ENCODE measurements around the gene SLC66A2.

Gene SLC66A2

DNA sequence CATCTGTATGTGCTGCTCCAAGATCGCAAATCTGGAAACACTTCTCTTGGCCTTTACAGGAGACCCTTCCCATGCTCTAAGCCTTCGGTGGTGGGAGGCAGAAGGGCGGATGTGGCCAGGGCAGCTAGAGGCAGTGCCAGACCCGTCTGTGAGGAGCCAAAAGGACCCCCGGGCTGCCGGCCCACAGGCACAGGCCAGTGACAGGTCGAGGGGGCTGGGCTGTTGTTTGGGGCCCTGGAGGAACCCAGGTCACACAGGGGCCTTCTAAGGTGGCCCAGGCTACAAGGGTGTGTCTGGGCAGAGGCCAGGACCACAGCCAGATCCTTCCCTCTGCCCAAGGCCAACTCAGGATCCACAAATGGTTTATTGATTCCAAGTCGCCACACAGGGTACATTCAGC is 49.4 kb downstream of the SLC66A2 start:
- no peaks in the 10 kb centered on the region for H3K79me2 ChIP-seq (ENCODE audit: insufficient read depth, low read length)
- H3K36me3 ChIP-seq (ENCODE audit: insufficient read depth, low read length), result no peaks in the 10 kb centered on the region; the same call in 1 of the 2 replicates
- no peaks in the 10 kb centered on the region for H3K4me1 ChIP-seq (ENCODE audit: insufficient read depth, low read length, poor library complexity, severe bottlenecking)
- peaks cover 12% of the 10 kb centered on the region; the same call in 1 of the 2 replicates for H3K9me3 ChIP-seq (ENCODE audit: insufficient read depth, low read depth, low read length)
- H3K27me3 ChIP-seq (ENCODE audit: insufficient read depth, low read length, poor library complexity, severe bottlenecking), result no peaks in the 10 kb centered on the region
- no peaks in the 10 kb centered on the region for H3K9me2 ChIP-seq (replicated peaks; ENCODE audit: low read depth, low read length)
- H2AFZ ChIP-seq (ENCODE audit: low read length), result no peak overlapping the region
- H3K9ac ChIP-seq (ENCODE audit: low read depth, low read length, poor library complexity, severe bottlenecking), result no peak overlapping the region
- no peak overlapping the region for H3K4me3 ChIP-seq (ENCODE audit: low read length, poor library complexity, severe bottlenecking)
- no peaks in the 10 kb centered on the region for H3F3A ChIP-seq (ENCODE audit: low read depth)
- no peaks in the 10 kb centered on the region for H4K20me1 ChIP-seq (ENCODE audit: insufficient read depth, low read length, poor library complexity, severe bottlenecking)
- no peak overlapping the region for H3K4me2 ChIP-seq (ENCODE audit: low read depth, low read length, poor library complexity, severe bottlenecking)
- TF ChIP-seq EZH2phosphoT487 (IDR thresholded peaks at IDR 0.05; ENCODE audit: borderline replicate concordance), result no peak
- TF ChIP-seq, protein P1, sequence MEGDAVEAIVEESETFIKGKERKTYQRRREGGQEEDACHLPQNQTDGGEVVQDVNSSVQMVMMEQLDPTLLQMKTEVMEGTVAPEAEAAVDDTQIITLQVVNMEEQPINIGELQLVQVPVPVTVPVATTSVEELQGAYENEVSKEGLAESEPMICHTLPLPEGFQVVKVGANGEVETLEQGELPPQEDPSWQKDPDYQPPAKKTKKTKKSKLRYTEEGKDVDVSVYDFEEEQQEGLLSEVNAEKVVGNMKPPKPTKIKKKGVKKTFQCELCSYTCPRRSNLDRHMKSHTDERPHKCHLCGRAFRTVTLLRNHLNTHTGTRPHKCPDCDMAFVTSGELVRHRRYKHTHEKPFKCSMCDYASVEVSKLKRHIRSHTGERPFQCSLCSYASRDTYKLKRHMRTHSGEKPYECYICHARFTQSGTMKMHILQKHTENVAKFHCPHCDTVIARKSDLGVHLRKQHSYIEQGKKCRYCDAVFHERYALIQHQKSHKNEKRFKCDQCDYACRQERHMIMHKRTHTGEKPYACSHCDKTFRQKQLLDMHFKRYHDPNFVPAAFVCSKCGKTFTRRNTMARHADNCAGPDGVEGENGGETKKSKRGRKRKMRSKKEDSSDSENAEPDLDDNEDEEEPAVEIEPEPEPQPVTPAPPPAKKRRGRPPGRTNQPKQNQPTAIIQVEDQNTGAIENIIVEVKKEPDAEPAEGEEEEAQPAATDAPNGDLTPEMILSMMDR (conservative IDR thresholded peaks at IDR 0.05; ENCODE audit: low read length), result no peak

DNA sequence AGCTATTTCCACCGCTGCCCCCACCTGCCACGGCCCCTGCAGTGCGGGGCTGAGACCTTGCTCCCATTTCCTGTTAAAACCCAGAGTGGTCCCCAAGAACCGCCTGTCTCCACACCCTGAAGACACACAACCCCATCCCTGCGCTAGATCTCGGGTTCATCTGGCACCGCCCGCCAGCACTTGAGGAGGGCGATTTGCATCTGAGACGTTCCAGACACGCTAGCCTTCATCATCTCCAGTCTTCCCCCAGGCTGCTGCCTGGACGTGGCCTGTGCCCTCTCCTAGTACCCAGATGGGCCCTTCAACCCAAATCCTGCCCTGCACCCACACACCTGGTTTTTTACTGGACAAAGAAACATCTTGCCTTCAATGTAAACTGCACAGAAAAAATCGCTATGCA is 49.8 kb downstream of the SLC66A2 start:
- Histone ChIP-seq H4K20me1 (ENCODE audit: insufficient read depth, low read length, poor library complexity, severe bottlenecking) (no peaks in the 10 kb centered on the region), H2AFZ (ENCODE audit: low read length) (no peak overlapping the region), H3K9me3 (ENCODE audit: insufficient read depth, low read depth, low read length) (peaks cover 15% of the 10 kb centered on the region; the same call in 1 of the 2 replicates), H3K4me3 (ENCODE audit: low read length, poor library complexity, severe bottlenecking) (no peak overlapping the region), H3K36me3 (ENCODE audit: insufficient read depth, low read length) (no peaks in the 10 kb centered on the region; the same call in 1 of the 2 replicates), H3K9ac (ENCODE audit: low read depth, low read length, poor library complexity, severe bottlenecking) (no peak overlapping the region), H3K27me3 (ENCODE audit: insufficient read depth, low read length, poor library complexity, severe bottlenecking) (no peaks in the 10 kb centered on the region), H3K79me2 (ENCODE audit: insufficient read depth, low read length) (no peaks in the 10 kb centered on the region), H3K4me1 (ENCODE audit: insufficient read depth, low read length, poor library complexity, severe bottlenecking) (no peaks in the 10 kb centered on the region), H3K4me2 (ENCODE audit: low read depth, low read length, poor library complexity, severe bottlenecking) (no peak overlapping the region), H3F3A (ENCODE audit: low read depth) (no peaks in the 10 kb centered on the region), H3K9me2 (replicated peaks; ENCODE audit: low read depth, low read length) (no peaks in the 10 kb centered on the region)
- TF ChIP-seq, protein P1 (conservative IDR thresholded peaks at IDR 0.05; ENCODE audit: low read length), result no peak
- no peak for TF ChIP-seq EZH2phosphoT487 (IDR thresholded peaks at IDR 0.05; ENCODE audit: borderline replicate concordance)

DNA sequence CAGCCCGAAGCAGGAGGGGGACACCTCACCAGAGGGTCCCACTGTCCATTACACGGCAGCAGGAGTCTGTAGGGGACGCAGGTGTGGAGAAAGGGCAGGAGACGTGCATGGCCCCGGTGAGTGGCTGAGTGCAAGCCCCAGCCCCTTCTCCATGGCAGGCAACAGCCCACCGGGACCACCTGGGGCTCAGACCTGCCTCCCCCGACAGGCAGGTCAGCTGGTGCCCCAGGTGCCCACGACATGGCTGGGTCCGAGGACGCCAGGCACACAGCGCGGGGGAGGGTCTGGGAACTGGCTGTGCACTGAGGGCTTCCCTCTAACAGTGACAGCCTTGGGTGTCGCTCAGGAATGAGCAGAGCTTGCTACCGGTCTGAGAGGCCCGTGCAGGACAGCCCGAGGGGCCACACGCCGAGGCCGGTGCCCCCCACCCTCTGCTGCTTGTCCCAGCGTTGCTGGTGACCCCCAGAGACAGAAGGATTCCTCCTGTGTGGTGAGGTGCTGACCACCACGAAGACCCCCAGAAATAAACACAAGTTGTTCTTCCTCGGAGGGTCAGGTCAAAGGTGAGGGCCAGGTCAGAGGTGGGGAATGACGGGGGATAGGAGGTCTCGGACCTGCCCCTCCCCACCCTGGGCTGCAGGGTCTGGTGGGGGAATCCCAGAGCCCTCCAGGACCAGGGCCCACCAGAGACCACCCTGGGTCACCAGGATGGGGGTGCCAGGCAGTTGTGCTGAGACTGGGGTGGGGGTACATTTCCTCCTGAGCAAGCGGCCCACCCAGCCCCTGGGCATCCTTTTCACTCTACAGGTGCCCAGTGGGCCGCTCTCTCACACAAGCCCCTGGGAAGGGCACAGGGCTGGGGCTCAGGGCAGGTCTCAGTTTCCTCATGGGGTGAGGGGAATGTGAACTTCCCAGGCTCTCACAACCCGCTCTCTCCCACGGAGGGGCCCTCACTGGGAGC is 50.6 kb downstream of the SLC66A2 start:
- Histone ChIP-seq H2AFZ (ENCODE audit: low read length) (no peak overlapping the region), H4K20me1 (ENCODE audit: insufficient read depth, low read length, poor library complexity, severe bottlenecking) (no peaks in the 10 kb centered on the region), H3K9ac (ENCODE audit: low read depth, low read length, poor library complexity, severe bottlenecking) (no peak overlapping the region), H3K36me3 (ENCODE audit: insufficient read depth, low read length) (no peaks in the 10 kb centered on the region; the same call in 1 of the 2 replicates), H3K4me3 (ENCODE audit: low read length, poor library complexity, severe bottlenecking) (no peak overlapping the region), H3F3A (ENCODE audit: low read depth) (no peaks in the 10 kb centered on the region), H3K79me2 (ENCODE audit: insufficient read depth, low read length) (no peaks in the 10 kb centered on the region), H3K9me2 (replicated peaks; ENCODE audit: low read depth, low read length) (no peaks in the 10 kb centered on the region), H3K9me3 (ENCODE audit: insufficient read depth, low read depth, low read length) (peaks cover 20% of the 10 kb centered on the region; the same call in 1 of the 2 replicates), H3K4me1 (ENCODE audit: insufficient read depth, low read length, poor library complexity, severe bottlenecking) (no peaks in the 10 kb centered on the region), H3K4me2 (ENCODE audit: low read depth, low read length, poor library complexity, severe bottlenecking) (no peak overlapping the region), H3K27me3 (ENCODE audit: insufficient read depth, low read length, poor library complexity, severe bottlenecking) (no peaks in the 10 kb centered on the region)
- no peak for TF ChIP-seq EZH2phosphoT487 (IDR thresholded peaks at IDR 0.05; ENCODE audit: borderline replicate concordance)
- TF ChIP-seq, protein P1 (conservative IDR thresholded peaks at IDR 0.05; ENCODE audit: low read length), result no peak
